PC-3 (cell line): ENCODE data around the gene PLEKHA5. TPM values are rescaled to one million over a fixed set of nuclear protein-coding genes. Genes with fewer than 3 reads are reported as not detected.

Source experiments
- ATAC-seq: fragments of 200-7000 bp; cut with Tn5 transposase; 2 replicates; pipeline ENCODE4 v1.9.1; 2020; ENCODE audit warnings: mild to moderate bottlenecking, moderate library complexity
- BruUV-seq: library from RNA; stranded (reverse); fragments of 400-500 nt; replicated peaks from 2 replicates; lab custom pipeline; 2021; lab: Mats Ljungman, UMichigan
- CTCF ChIA-PET: fragments of 300-600 bp; sonication (Branson Sonifier 250); formaldehyde crosslinking; loops from one replicate; lab custom pipeline; 2022; ENCODE audit warnings: antibody characterized with exemption; lab: Charles Lee
- POLR2A ChIA-PET: fragments of 300-600 bp; sonication (Branson Sonifier 250); formaldehyde crosslinking; loops from one replicate; lab custom pipeline; 2022; ENCODE audit warnings: antibody characterized with exemption; ENCODE audit not compliant: unreplicated experiment; lab: Charles Lee
- DNase-seq: peaks from one replicate; pipeline ENCODE4 v3.0.0-alpha.2; 2015
- H2AFZ ChIP-seq: fragments of 300-600 bp; sonication (generic); 2 replicates; pipeline ENCODE4 v1.6.0; 2016; ENCODE audit warnings: antibody characterized with exemption, low read length
- H3F3A ChIP-seq: fragments of 300-600 bp; sonication (generic); one replicate; pipeline ENCODE4 v1.6.0; 2017; ENCODE audit warnings: antibody characterized with exemption, low read length, control low read depth, mild to moderate bottlenecking; ENCODE audit not compliant: unreplicated experiment
- H3K27ac ChIP-seq: fragments of 300-600 bp; sonication (generic); 2 replicates; pipeline ENCODE4 v1.5.1; 2016; ENCODE audit warnings: mild to moderate bottlenecking, low read length
- H3K27me3 ChIP-seq: fragments of 300-600 bp; sonication (generic); 2 replicates; pipeline ENCODE4 v1.6.1; 2016; ENCODE audit warnings: low read length, mixed read lengths
- H3K36me3 ChIP-seq: fragments of 300-600 bp; sonication (generic); 2 replicates; pipeline ENCODE4 v1.6.1; 2016; ENCODE audit warnings: low read depth, mixed run types, low read length, mixed read lengths
- H3K4me1 ChIP-seq: fragments of 300-600 bp; sonication (generic); 2 replicates; pipeline ENCODE4 v1.5.1; 2016; ENCODE audit warnings: low read length; ENCODE audit not compliant: insufficient read depth
- H3K4me2 ChIP-seq: fragments of 300-600 bp; sonication (generic); 2 replicates; pipeline ENCODE4 v1.6.0; 2016; ENCODE audit warnings: low read length
- H3K4me3 ChIP-seq: fragments of 300-600 bp; sonication (generic); 2 replicates; pipeline ENCODE4 v1.5.1; 2016; ENCODE audit warnings: mild to moderate bottlenecking, low read length, mixed read lengths
- H3K79me2 ChIP-seq: fragments of 300-600 bp; sonication (generic); 2 replicates; pipeline ENCODE4 v1.6.1; 2017; ENCODE audit warnings: low read length, mixed read lengths
- H3K9ac ChIP-seq: fragments of 300-600 bp; sonication (generic); 2 replicates; pipeline ENCODE4 v1.6.0; 2016; ENCODE audit warnings: mild to moderate bottlenecking, low read length
- H3K9me2 ChIP-seq: fragments of 300-600 bp; sonication (generic); replicated peaks from 2 replicates; pipeline ENCODE4 v1.6.1; 2016; ENCODE audit warnings: mixed run types, low read length, mixed read lengths
- H3K9me3 ChIP-seq: fragments of 300-600 bp; sonication (generic); 2 replicates; pipeline ENCODE4 v1.6.1; 2016; ENCODE audit warnings: low read length, mixed read lengths
- H4K20me1 ChIP-seq: fragments of 300-600 bp; sonication (generic); 2 replicates; pipeline ENCODE4 v1.6.1; 2016; ENCODE audit warnings: low read length, mixed read lengths
- CTCF ChIP-seq: fragments of 300-600 bp; sonication (generic); conservative IDR thresholded peaks from 2 replicates; pipeline ENCODE4 v1.5.1; 2017; ENCODE audit warnings: antibody characterized with exemption, low read depth, mild to moderate bottlenecking, low read length
- EZH2 ChIP-seq: fragments of 300-600 bp; sonication (generic); IDR thresholded peaks from one replicate; pipeline ENCODE4 v1.6.1; 2017; ENCODE audit warnings: antibody characterized with exemption, mild to moderate bottlenecking, low read length; ENCODE audit not compliant: unreplicated experiment
- EZH2phosphoT487 ChIP-seq: fragments of 300-600 bp; sonication (generic); IDR thresholded peaks from 2 replicates; pipeline ENCODE4 v1.6.1; 2018; ENCODE audit warnings: mild to moderate bottlenecking, antibody characterized with exemption, low read length, borderline replicate concordance
- intact Hi-C: fragments of 100-400 bp; cut with micrococcal nuclease; formaldehyde crosslinking; loops from 2 replicates; pipeline ENCODE4 v1.9.0; 2023
- total RNA-seq: library from RNA; depleted of rRNA; stranded (reverse); fragments of >200 nt; gene quantifications from 2 replicates; pipeline ENCODE4 v1.2.3, GENCODE V29; 2014

Gene PLEKHA5
- total RNA-seq, 1 experiment from 2014 or later = 16.7 TPM

DNA sequence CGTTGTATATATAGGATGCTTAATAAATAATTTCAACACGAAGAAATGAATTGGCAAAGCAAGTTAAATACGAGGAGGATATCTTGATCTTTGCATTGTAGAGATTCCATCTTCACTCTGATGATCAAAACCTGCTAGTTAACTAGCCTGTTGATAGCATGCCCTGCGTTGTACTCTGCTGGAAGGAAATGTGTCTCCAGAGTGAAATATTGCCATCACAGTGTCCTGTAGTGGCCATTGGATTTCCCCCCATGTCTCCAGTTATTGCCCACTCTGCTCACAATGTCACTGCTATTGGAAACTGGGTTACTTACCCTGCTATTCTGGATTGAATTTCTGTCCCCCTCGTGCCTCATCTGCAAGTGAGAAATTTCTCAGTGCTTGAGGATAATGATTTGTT is 109.6 kb downstream of the PLEKHA5 start:
- CTCF ChIA-PET = no interaction called here
- Histone ChIP-seq H2AFZ (no peak overlapping the region), H3K9me3 (no peaks in the 10 kb centered on the region), H3K27me3 (no peaks in the 10 kb centered on the region), H3K4me2 (no peak overlapping the region), H3K79me2 (no peaks in the 10 kb centered on the region), H3K36me3 (no peaks in the 10 kb centered on the region), H3F3A (no peaks in the 10 kb centered on the region), H3K4me1 (0 out of 2 replicates have a peak, but pooled peaks cover 3% of the 10 kb centered on the region), H3K9ac (no peak overlapping the region), H4K20me1 (no peaks in the 10 kb centered on the region), H3K9me2 (no peaks in the 10 kb centered on the region), H3K27ac (0 out of 2 replicates have a peak overlapping the region, but pooled peaks have one; percentile 32), H3K4me3 (no peak overlapping the region)
- intact Hi-C loops = no loop called here
- BruUV-seq = no TSS peak
- TF ChIP-seq CTCF = no peak
- TF ChIP-seq EZH2 = no peak
- TF ChIP-seq EZH2phosphoT487 = no peak
- no peak for DNase-seq
- POLR2A ChIA-PET = no interaction called here
- ATAC-seq = no peak

GRCh38 chr12:19239616-19240234 is 110.2 kb downstream of the PLEKHA5 start:
- Histone ChIP-seq H3K4me2 (no peak overlapping the region), H4K20me1 (no peaks in the 10 kb centered on the region), H3K9me3 (no peaks in the 10 kb centered on the region), H2AFZ (no peak overlapping the region), H3F3A (no peaks in the 10 kb centered on the region), H3K27ac (peak overlapping the region; percentile 32), H3K27me3 (no peaks in the 10 kb centered on the region), H3K4me3 (no peak overlapping the region), H3K9ac (no peak overlapping the region), H3K36me3 (no peaks in the 10 kb centered on the region), H3K79me2 (no peaks in the 10 kb centered on the region), H3K9me2 (no peaks in the 10 kb centered on the region), H3K4me1 (no peaks in the 10 kb centered on the region)
- DNase-seq = peak; percentile 3
- TF ChIP-seq EZH2 = no peak
- TF ChIP-seq EZH2phosphoT487 = no peak
- TF ChIP-seq CTCF = no peak
- BruUV-seq = no TSS peak
- ChIA-PET CTCF (no interaction called here), POLR2A (interaction anchor here (0.7 kb wide), 1 partner anchor 497 kb away, joined by 4 read pairs; no protein-coding TSS in a partner anchor)
- ATAC-seq = no peak; the same call in 1 of the 2 replicates
- intact Hi-C loops = no loop called here

DNA sequence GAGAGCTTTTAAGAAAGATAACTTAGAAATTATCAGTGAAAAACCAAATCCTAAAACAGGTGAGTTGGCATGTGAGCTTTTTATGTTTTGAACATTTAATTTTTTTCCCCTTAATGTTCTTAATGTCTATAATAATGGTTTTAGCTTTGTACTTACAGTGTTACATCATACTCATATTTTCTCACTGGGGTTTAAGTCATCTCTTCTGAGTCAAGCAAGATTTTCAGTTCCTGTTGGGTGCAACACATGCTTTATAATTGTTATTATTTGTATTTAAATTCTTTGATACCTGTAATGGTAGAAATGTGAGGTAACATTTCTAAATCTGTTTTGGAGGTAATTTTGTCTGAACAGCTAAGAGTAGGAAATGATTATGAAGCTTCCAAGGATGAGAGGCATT is 113.0 kb downstream of the PLEKHA5 start:
- Histone ChIP-seq H3K4me2 (no peak overlapping the region), H3K4me1 (no peaks in the 10 kb centered on the region), H3K36me3 (no peaks in the 10 kb centered on the region), H3K4me3 (no peak overlapping the region), H3K9me3 (no peaks in the 10 kb centered on the region), H4K20me1 (no peaks in the 10 kb centered on the region), H2AFZ (no peak overlapping the region), H3K27me3 (no peaks in the 10 kb centered on the region), H3F3A (no peaks in the 10 kb centered on the region), H3K9me2 (no peaks in the 10 kb centered on the region), H3K79me2 (no peaks in the 10 kb centered on the region), H3K27ac (no peak overlapping the region), H3K9ac (no peak overlapping the region)
- ChIA-PET POLR2A (no interaction called here), CTCF (no interaction called here)
- DNase-seq = no peak
- no peak for ATAC-seq
- intact Hi-C loops = no loop called here
- no TSS peak for BruUV-seq
- TF ChIP-seq EZH2phosphoT487 (no peak), EZH2 (no peak), CTCF (no peak)
